ENCODE results near the gene NOX4.

The NOX4 gene

GRCh38 chr11:89536926-89537325 is 45.8 kb upstream of the NOX4 start:
- Histone ChIP-seq H3K27me3 (ENCODE audit: control insufficient read depth, low read length) (no peaks in the 10 kb centered on the region), H3K9me2 (replicated peaks; ENCODE audit: control insufficient read depth, low read length) (no peaks in the 10 kb centered on the region), H3K27ac (ENCODE audit: low read depth, low read length) (no peak overlapping the region), H3K4me2 (ENCODE audit: low read length) (no peak overlapping the region), H4K20me1 (ENCODE audit: control insufficient read depth, insufficient read depth, low read depth, low read length) (no peaks in the 10 kb centered on the region), H3F3A (ENCODE audit: control insufficient read depth, insufficient read depth) (no peaks in the 10 kb centered on the region), H3K79me2 (ENCODE audit: control insufficient read depth, low read length) (no peaks in the 10 kb centered on the region), H3K4me3 (ENCODE audit: low read length) (no peak overlapping the region), H3K4me1 (ENCODE audit: control insufficient read depth, low read length) (no peaks in the 10 kb centered on the region), H3K9me3 (ENCODE audit: control insufficient read depth, insufficient read depth, low read length) (no peaks in the 10 kb centered on the region), H3K36me3 (ENCODE audit: control insufficient read depth, low read length) (no peaks in the 10 kb centered on the region)
- no peak for TF ChIP-seq EZH2phosphoT487 (IDR thresholded peaks at IDR 0.05; ENCODE audit: borderline replicate concordance, low read length)
- TF ChIP-seq CTCF (IDR thresholded peaks at IDR 0.05; ENCODE audit: low read depth, low read length, poor library complexity, severe bottlenecking), result no peak

GRCh38 chr11:89535221-89535620 is 44.0 kb upstream of the NOX4 start:
- H3K27ac ChIP-seq (ENCODE audit: low read depth, low read length), result no peak overlapping the region
- no peaks in the 10 kb centered on the region for H3F3A ChIP-seq (ENCODE audit: control insufficient read depth, insufficient read depth)
- no peak overlapping the region for H3K4me2 ChIP-seq (ENCODE audit: low read length)
- H3K9me3 ChIP-seq (ENCODE audit: control insufficient read depth, insufficient read depth, low read length), result no peaks in the 10 kb centered on the region
- no peaks in the 10 kb centered on the region for H3K36me3 ChIP-seq (ENCODE audit: control insufficient read depth, low read length)
- no peaks in the 10 kb centered on the region for H3K79me2 ChIP-seq (ENCODE audit: control insufficient read depth, low read length)
- H3K9me2 ChIP-seq (replicated peaks; ENCODE audit: control insufficient read depth, low read length), result no peaks in the 10 kb centered on the region
- H3K27me3 ChIP-seq (ENCODE audit: control insufficient read depth, low read length), result no peaks in the 10 kb centered on the region
- TF ChIP-seq EZH2phosphoT487 (IDR thresholded peaks at IDR 0.05; ENCODE audit: borderline replicate concordance, low read length) (no peak), CTCF (IDR thresholded peaks at IDR 0.05; ENCODE audit: low read depth, low read length, poor library complexity, severe bottlenecking) (no peak)
- H3K4me1 ChIP-seq (ENCODE audit: control insufficient read depth, low read length), result no peaks in the 10 kb centered on the region
- no peak overlapping the region for H3K4me3 ChIP-seq (ENCODE audit: low read length)
- H4K20me1 ChIP-seq (ENCODE audit: control insufficient read depth, insufficient read depth, low read depth, low read length), result no peaks in the 10 kb centered on the region

- Histone ChIP-seq H3K9me2 (replicated peaks; ENCODE audit: control insufficient read depth, low read length) (no peaks in the 10 kb centered on the region), H4K20me1 (ENCODE audit: control insufficient read depth, insufficient read depth, low read depth, low read length) (no peaks in the 10 kb centered on the region), H3K27ac (ENCODE audit: low read depth, low read length) (no peak overlapping the region), H3K9me3 (ENCODE audit: control insufficient read depth, insufficient read depth, low read length) (no peaks in the 10 kb centered on the region), H3K4me1 (ENCODE audit: control insufficient read depth, low read length) (no peaks in the 10 kb centered on the region), H3K36me3 (ENCODE audit: control insufficient read depth, low read length) (no peaks in the 10 kb centered on the region), H3K27me3 (ENCODE audit: control insufficient read depth, low read length) (no peaks in the 10 kb centered on the region), H3F3A (ENCODE audit: control insufficient read depth, insufficient read depth) (no peaks in the 10 kb centered on the region), H3K4me2 (ENCODE audit: low read length) (no peak overlapping the region), H3K4me3 (ENCODE audit: low read length) (no peak overlapping the region), H3K79me2 (ENCODE audit: control insufficient read depth, low read length) (no peaks in the 10 kb centered on the region)
- TF ChIP-seq CTCF (IDR thresholded peaks at IDR 0.05; ENCODE audit: low read depth, low read length, poor library complexity, severe bottlenecking), result no peak
- TF ChIP-seq EZH2phosphoT487 (IDR thresholded peaks at IDR 0.05; ENCODE audit: borderline replicate concordance, low read length), result no peak
Measured at GRCh38 chr11:89529626-89530380, 38.6 kb upstream of the NOX4 start.

Measured in DOHH2 (cell line).